Measurements from ENCODE around the gene CTU2. TPM values are rescaled to one million over a fixed set of nuclear protein-coding genes. Genes with fewer than 3 reads are reported as not detected.
"Not testable (repeated sequence)": the region's sequence is repeated elsewhere in the genome, so short reads cannot be mapped to it uniquely, and the experiment has no call there.

Gene CTU2
- total RNA-seq, 4 donors from 2014 or later = 0.88 to 20.3 (median 14.6) TPM

DNA sequence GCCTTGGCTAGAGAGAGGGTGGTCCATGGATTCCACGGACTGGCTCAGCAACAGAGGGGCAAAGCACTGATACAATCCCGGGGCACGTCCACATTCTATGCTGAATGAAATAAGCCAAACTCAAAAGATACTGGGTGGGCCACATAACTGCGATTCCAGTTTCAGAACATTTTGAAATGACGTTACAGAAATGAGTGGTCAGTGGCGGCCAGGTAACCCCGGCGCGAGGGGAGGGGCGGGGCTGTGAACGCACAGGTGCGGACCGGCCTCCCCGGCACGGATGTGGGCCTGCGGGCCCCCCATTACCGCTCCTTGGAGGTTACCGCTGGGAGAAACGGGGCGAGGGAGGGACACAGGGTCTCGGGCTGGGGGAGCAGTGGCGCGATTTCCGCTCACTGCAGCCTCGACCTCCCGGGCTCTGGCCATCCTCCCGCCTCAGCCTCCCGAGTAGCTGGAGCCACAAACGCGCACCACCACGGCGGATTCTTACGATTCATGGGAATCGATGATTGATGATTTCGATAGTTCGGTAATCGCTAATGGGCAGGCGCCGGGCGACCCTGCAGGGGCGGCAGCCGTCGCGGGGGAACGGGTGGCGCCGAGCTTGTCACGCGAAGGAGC is 44.0 kb upstream of the CTU2 start:
- no peaks in the 10 kb centered on the region for H3K9me3 ChIP-seq
- no peaks in the 10 kb centered on the region for H3K27me3 ChIP-seq
- intact Hi-C loops (cut with DNase I; ENCODE audit: low total_unique reads) = no loop called here
- H3K4me1 ChIP-seq = peaks cover 0 to 4% of the 10 kb centered on the region in 2 donors
- peak overlapping the region; percentile 74 to 76 for H3K27ac ChIP-seq
- DNase-seq = no peak
- H3K36me3 ChIP-seq = no peaks in the 10 kb centered on the region
- no peak for TF ChIP-seq POLR2A (IDR thresholded peaks at IDR 0.05)
- TF ChIP-seq, protein P1, sequence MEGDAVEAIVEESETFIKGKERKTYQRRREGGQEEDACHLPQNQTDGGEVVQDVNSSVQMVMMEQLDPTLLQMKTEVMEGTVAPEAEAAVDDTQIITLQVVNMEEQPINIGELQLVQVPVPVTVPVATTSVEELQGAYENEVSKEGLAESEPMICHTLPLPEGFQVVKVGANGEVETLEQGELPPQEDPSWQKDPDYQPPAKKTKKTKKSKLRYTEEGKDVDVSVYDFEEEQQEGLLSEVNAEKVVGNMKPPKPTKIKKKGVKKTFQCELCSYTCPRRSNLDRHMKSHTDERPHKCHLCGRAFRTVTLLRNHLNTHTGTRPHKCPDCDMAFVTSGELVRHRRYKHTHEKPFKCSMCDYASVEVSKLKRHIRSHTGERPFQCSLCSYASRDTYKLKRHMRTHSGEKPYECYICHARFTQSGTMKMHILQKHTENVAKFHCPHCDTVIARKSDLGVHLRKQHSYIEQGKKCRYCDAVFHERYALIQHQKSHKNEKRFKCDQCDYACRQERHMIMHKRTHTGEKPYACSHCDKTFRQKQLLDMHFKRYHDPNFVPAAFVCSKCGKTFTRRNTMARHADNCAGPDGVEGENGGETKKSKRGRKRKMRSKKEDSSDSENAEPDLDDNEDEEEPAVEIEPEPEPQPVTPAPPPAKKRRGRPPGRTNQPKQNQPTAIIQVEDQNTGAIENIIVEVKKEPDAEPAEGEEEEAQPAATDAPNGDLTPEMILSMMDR (IDR thresholded peaks at IDR 0.05) = no peak
- H3K4me3 ChIP-seq = peak overlapping the region; percentile 75 to 97

DNA sequence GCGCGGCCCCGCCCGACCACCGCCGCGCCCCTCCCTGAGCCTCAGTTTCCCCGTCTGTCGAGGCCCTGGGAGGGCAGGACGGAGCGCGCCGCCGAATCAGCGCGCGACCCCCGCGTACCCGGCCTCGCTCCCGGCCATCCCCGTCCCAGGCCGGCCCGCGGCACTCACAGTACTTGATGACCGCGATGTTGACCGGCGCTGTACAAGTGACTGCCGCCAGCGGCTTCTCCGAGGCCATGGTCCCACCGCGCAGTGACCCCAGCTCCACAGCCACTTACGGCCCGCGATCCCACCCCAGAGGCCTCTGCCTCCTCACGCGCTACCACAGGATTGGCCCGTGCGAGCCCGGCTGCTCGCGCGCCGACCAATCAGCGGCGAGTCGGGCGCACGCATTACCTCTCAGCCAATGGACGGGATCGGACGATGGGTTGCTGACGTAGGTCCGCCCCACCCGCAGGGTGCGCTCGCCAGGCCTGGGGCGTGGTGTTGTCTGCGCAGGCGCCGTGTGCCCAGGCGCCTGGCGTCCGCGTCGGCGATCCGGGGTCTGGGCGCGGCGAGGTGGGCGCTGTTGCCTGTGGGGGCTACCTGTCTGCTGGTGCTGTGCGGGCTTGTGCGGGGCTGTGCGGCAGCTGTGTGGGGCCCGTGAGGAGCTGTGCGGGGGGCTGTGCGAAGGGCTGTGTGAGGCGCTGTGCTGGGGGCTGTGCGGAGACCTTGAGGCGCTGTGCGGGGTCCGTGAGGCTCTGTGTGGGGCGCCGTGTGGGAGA is 43.3 kb upstream of the CTU2 start, which contains the start of gene MVD:
MVD (minus strand) TSS at position 249 of the 764 bp plus-strand sequence; CDS start at position 238, 11 bp downstream.
- no peaks in the 10 kb centered on the region for H3K9me3 ChIP-seq
- peak within 1 kb of the TSS; percentile 75 to 97 for H3K4me3 ChIP-seq
- DNase-seq = peak; percentile 95 to 96
- H3K36me3 ChIP-seq = no peaks in the 10 kb centered on the region
- TF ChIP-seq POLR2A (IDR thresholded peaks at IDR 0.05) = peak; percentile 80 to 83
- TF ChIP-seq, protein P1 (IDR thresholded peaks at IDR 0.05) = peak in 1 of 4 experiments; percentile 11
- intact Hi-C loops (cut with DNase I; ENCODE audit: low total_unique reads) = no loop called here
- peak within 1 kb of the TSS; percentile 74 to 77 for H3K27ac ChIP-seq
- H3K27me3 ChIP-seq = no peaks in the 10 kb centered on the region
- H3K4me1 ChIP-seq = peaks cover 0 to 4% of the 10 kb centered on the region in 2 donors

DNA sequence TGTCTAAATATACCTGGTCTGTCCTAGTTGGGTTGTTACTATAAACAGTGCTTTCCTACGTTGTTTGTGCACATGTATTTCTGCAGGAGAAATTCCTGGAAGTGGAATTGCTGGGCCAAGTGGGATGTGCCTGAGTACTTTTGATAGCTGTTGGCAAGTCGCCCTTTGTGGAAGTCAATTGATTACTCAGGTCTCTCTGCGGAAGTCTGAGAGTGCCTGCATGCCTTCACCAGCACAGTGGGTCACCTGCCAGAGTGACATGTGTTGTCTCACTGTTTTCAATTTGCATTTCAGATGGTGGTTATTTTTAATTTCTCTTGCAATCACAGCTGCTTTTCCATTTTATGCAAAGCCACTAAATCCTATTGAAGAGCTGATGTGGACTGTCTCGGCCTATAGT is 41.2 kb upstream of the CTU2 start:
- Histone ChIP-seq H3K27ac (no peak overlapping the region), H3K27me3 (no peaks in the 10 kb centered on the region), H3K9me3 (no peaks in the 10 kb centered on the region), H3K36me3 (no peaks in the 10 kb centered on the region), H3K4me1 (peaks cover 0 to 4% of the 10 kb centered on the region in 2 donors), H3K4me3 (no peak overlapping the region)
- intact Hi-C loops (cut with DNase I; ENCODE audit: low total_unique reads) = no loop called here
- DNase-seq = no peak
- no peak for TF ChIP-seq POLR2A (IDR thresholded peaks at IDR 0.05)
- TF ChIP-seq, protein P1 (IDR thresholded peaks at IDR 0.05) = no peak

DNA sequence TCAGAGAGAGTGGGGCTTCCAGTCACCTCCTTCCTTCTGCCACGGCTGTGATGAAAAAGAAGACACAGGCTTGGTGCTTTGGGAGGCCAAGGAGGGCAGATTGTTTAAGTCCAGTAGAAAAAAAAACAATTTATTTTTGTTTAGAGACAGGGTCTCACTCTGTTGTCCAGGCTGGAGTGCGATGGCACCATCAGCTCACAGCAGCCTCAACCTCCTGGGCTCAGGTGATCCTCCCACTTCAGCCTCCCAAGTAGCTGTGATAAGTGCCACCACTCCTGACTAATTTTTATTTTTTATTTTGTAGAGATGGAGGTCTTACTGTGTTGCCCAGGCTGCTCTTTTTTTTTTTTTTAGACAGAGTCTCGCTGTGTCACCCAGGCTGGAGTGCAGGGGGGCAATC is 40.7 kb upstream of the CTU2 start:
- H3K36me3 ChIP-seq = no peaks in the 10 kb centered on the region
- intact Hi-C loops (cut with DNase I; ENCODE audit: low total_unique reads) = no loop called here
- no peak overlapping the region for H3K27ac ChIP-seq
- H3K4me3 ChIP-seq = no peak overlapping the region
- peaks cover 0 to 4% of the 10 kb centered on the region in 2 donors for H3K4me1 ChIP-seq
- no peaks in the 10 kb centered on the region for H3K9me3 ChIP-seq
- DNase-seq = no peak
- no peaks in the 10 kb centered on the region for H3K27me3 ChIP-seq
- TF ChIP-seq POLR2A (IDR thresholded peaks at IDR 0.05) = no peak
- TF ChIP-seq, protein P1 (IDR thresholded peaks at IDR 0.05) = no peak

DNA sequence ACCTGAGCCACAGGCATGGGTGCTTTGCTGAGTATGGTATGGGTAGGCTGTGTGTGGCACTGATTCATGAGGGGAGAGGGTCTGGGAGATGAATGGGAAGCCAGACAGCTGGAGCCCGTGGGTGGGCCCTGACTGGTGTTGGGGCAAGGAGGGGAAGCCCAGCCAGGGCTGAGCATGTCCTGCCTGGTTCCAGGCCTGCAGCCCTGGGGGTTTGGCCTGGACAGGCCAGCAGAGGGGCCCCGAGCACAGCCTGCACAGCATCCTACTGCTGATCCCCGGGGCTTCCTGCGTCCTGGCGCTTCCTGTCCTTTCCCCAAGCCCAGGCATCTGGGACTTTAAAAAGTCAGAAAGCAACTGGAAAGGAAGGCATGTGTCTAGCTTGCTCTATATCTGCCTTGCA is 38.8 kb upstream of the CTU2 start:
- H3K27me3 ChIP-seq = no peaks in the 10 kb centered on the region
- no peaks in the 10 kb centered on the region for H3K36me3 ChIP-seq
- DNase-seq = no peak
- no peak overlapping the region for H3K27ac ChIP-seq
- no peak overlapping the region for H3K4me3 ChIP-seq
- TF ChIP-seq, protein P1 (IDR thresholded peaks at IDR 0.05) = no peak
- intact Hi-C loops (cut with DNase I; ENCODE audit: low total_unique reads) = no loop called here
- no peaks in the 10 kb centered on the region for H3K4me1 ChIP-seq
- no peaks in the 10 kb centered on the region for H3K9me3 ChIP-seq

DNA sequence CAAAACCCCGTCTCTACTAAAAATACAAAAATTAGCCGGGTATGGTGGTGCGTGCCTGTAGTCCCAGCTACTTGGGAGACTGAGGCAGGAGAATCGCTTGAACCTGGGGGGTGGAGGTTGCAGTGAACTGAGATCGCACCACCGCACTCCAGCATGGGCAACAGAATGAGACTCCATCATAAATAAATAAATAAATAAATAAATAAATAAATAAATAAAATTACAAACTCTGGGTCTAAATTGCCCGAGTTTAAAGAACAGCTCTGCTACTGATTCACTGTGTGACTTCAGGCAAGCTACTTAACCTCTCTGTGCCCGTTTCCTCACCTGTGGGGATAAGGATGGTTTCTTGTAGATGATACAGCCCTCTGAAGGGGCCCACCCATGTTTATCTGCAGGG is 36.8 kb upstream of the CTU2 start:
- H3K27me3 ChIP-seq; H3K36me3 ChIP-seq; intact Hi-C loops (cut with DNase I; ENCODE audit: low total_unique reads); H3K9me3 ChIP-seq; H3K4me1 ChIP-seq; H3K4me3 ChIP-seq; H3K27ac ChIP-seq; DNase-seq: not testable (repeated sequence)
